ENCODE data around the gene FIZ1.

FIZ1 gene

DNA sequence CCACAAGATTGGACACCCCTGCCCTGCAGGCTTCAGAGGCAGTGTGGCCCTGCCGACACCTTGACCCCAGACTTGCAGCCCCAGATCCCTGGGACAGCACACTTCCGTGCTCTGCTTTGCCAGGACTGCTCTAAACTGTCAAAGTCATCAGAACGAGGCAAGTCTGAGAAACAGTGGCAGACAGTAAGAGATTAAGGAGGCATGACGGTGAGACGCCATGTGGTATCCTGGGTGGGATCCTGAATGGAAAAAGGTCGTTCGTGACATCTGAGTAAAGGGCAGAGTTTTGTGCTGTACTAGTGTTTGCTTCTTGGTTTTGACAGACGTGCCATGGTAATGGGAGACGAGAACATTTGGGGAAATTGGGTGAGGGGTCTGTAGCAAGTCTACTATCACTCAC is 32.5 kb downstream of the FIZ1 start:
- no peak for DNase-seq

DNA sequence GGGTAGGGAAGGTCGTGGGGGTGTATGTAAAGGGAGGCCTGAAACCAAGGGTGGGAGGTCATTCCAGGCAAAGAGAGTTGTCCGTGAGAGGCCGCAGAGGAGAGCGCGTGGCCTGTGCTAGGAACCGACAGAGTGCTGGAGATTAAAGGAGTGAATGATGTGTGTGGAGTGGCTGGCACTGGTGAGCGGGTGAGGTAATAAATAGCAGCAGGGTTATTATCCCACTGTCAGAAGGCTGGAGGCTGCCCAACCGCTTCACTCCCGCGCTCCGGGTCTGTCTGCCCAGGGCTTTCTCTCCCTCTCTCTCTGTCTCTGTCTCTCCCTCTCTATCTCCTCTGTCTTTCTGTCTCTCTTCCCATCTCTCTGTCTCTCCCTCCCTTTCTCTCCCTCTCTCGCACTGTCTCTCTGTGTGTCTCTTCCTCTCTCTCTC is 36.0 kb downstream of the FIZ1 start:
- DNase-seq = no peak

DNA sequence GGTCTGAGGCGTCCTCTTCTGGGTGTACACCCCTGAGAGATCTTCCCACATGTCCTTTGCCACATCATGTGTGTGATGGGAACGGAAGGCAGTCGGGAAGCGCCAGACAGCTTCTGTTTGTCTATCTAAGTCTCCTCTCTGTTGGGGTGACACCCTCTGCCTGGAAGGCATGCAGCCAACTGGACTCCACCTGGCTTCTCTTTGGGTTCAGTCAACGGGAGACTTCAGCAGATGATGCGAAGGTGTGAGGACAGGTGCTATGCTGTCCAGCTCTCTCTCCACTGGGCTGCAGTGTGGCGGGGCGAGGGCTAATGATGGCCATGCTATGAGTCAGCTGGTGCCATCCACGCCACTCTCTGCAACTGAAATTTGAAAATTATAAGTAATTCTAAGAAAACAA is 39.6 kb downstream of the FIZ1 start:
- DNase-seq = no peak

DNA sequence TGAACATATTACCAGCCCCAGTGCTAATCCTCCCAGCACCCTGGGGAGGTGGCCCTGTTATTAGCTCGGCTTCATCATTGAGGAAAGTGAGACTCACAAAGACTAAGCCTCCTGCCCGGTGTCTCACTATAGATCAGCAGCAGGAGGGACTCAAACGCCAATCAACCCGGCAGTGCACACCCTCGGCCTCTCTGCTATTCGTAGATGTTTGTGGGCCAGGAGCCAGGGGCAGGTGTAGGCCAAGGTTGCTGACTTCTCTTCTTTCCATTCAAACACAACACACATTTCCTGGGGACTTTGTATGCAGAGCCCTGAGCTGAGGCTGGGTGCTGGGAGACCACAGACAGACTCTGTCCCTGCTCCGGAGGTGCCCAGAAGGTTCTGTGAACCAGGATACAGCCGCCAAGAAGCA is 44.6 kb downstream of the FIZ1 start:
- DNase-seq = no peak

DNA sequence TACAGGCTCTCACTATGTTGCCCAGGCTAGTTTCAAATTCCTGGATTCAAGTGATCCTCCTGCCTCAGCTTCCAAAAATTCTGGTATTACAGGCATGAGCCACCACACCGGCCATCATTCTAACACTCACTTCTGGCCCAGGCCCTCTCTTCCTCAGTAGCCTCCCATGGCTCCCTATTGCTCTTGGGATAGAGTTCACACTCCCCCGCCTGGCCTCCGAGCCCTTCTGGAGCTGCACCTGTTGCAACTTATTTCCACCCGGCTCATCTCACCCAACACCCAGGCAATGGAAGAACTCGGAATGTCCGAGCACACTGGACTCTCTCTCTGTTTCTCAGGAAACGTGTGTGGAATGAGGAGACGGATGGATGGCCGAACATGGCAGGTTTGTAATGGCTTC is 45.0 kb downstream of the FIZ1 start:
- DNase-seq = no peak

DNA sequence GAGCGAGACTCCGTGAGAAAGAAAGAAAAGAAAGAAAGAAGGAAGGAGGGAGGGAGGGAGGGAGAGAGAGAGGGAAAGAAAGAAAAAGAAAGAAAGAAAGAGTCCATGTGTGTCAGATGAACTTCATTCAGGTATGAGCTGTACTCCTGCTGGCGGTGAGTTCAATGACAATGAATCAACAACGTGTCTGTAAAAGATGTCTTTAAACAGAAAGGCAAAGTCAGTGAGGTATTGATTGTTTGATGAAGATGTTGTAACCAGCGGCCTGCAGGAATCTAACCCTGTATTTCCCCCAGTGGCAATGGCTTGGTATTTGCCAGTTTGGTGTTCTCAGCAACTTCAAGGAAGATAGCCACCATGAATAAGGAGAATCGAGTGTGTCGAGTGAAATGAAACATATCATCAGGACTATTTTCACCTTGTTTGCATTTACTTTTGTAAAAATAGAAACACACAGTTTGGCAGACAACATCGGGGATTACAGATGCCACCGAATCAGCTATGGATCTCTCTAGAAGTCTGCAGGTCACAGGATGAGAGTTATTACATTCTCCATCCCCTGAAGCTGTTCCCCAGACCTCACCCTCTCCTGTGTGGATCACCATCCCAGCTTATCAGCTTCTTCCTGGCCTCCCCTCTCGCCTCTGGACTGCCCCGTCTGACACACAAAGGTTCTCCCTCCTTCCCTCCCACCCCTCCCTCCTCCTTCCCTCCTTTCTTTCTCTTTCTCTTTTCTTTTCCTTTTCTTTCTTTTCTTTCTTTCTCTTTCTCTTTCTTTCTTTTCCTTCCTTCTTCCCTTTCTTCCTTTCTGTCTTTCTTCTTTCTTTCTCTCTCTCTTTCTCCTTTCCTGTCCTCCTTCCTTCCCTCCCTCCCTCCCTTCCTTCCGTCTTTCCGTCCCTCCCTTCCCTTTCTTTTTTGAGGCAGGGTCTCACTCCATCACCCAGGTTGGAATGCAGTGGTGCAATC is 45.8 kb downstream of the FIZ1 start:
- DNase-seq = no peak

DNA sequence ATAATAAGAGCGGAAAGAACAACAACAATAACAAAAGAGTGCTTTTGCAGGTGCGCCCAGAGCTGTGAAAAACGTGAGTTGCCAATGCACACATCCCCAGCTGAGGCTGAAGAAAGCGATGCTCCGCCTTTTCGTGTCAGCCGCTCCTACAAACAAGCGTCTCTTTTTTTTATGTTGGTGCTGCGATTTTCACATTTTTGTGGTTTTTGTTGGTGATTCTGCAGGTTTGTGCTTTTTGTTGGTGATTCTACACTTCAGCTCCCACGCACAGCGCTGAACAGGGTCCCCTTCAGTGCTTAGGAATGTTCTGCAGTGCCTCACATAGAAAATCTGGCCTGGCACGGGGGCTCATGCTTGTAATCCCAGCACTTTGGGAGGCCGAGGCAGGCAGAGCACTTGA is 46.7 kb downstream of the FIZ1 start:
- DNase-seq = no peak

DNA sequence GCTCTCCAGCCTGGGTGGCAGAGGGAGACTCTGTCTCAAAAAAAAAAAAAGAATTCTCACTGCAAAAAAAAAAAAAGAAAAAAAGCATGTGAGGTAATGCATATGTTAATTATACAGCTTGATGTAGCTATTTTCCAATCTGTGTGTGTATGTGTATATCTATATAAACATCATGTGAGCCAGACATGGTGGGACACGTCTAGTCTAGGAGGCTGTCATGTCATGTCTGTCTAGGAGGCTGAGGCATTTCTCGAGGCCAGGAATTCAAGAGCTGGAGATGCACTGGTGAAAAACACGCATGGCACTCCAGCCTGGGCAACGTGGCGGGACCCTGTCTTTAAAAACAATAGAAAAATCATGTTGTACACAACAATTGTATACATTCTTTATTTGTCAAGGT is 47.1 kb downstream of the FIZ1 start:
- DNase-seq = no peak

DNA sequence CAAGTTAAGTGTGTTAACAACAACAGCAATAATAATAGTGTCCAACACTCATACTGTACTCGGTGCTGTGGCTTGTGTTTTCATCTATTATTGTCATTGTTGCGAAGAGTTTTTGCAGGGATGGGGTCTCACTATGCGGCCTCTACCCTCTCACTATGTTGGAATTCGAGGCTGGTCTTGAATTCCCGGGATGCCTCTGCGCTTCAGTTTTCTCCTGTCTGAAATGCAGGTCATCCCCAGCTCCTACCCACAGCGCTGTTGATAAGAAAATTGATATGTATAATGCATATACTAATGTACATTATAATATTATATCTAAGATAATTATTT is 49.0 kb downstream of the FIZ1 start:
- DNase-seq = no peak

DNA sequence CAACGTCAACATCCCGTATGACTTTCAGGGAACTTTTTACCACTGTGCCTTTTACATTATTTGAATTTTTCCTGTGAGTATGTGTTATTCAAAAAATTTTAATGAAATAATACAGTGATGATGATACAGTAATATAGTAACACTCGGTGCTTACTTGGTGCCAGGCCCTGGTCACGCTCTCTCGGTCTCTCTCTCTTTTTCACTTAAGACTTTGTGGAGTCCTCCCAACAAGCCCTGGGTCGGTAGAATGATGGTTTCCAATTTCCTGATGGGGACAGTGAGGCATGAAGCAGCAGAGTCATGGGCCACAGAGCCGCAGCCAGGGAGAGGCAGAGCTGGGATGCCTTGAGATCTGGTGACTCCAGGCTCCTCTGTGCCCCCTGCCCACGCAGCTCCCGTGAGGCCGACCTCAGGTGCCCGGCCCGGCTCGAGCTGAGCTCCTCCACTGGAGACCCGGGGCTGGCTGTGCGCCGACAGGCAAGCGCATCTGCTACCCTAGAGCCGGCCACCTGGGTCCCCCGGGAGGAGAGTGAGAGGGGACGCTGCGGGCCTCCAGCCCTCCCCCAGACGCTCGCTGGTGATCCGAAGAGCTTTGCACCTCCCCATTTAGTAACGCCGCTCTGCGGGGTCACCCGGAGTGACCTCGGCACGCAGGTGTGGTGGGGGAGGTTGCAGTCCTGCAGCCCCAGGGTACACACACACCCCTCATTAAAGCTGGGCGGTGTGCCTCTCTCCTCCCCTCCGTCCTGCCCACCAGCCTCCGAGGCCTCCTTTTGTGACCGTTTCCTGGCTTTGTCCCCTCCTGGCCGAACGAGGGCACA is 49.6 kb downstream of the FIZ1 start:
- no peak for DNase-seq

DNA sequence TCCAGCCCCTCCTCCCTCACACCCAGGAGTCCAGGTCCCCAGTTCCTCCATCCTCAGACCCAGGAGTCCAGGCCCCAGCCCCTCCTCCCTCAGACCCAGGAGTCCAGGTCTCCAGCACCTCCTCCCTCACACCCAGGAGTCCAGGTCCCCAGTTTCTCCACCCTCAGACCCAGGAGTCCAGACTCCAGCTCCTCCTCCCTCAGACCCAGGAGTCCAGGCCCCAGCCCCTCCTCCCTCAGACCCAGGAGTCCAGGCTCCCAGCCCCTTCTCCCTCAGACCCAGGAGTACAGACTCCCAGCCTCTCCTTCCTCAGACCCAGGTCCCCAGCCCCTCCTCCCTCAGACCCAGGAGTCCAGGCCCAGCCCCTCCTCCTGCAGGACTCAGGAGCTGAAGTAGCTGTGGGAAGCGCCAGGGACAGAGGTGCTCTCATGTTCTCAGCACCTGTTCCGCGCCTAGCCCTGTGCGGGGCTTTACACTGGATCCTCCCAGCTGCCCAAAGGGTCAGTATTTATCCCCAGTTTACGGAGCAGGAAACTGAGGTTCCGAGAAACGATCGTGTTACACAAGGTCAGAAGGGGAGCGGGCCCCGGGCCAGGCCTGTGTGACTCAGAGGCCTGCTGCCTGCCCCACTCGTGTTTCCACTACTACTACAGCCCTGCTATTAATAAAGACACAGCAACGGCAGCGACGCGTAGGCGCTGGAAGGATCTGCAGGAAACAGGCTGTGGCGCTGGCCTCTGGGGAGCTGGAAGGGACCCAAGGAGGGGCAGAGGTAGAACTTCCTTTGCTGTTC is 52.3 kb downstream of the FIZ1 start:
- DNase-seq = no peak

DNA sequence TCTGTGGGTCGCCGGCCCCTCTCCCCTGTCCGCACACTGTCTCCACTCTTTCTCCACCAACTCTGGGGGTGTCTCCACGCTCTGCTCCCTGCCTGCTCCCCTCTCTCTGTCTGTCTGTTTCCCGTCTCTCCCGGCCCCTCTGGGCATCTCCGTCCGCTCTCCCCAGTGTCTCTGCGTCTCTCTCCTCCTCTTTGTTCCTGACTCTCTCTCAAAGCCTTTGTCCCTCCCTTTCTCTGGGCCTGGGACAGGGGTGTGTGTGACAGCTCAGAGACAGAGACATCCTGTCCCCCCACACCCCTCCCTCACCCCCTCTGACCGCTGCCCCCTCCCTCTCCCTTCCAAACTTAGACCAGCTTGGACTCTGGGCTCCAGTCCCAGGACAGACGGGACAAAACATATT is 53.3 kb downstream of the FIZ1 start:
- DNase-seq = no peak

DNA sequence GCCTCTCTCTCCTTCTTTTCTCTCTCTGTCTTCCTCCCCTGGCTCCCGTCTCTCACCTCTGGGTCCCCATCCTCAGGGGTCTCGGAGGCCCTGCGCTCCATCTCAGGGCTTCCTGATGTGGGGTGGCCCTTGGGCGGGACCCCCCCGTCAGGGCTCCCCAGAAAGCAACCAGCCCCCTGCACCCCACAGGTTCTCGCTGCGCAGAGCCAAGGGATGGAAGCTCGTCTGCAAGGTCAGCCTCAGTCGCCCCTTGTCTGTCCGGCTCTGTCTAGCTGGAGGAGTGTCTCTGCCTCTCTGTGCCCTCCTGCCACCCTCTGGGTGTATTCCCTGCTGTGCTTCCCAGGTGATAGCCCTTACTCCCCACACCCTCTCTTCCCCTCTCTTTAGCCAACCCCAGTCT is 53.9 kb downstream of the FIZ1 start, which contains the start of gene SBK3:
Gene SBK3 (minus strand): TSS at position 101 of the 400 bp plus-strand sequence. CDS start 0 bp downstream, at position 101.
- DNase-seq = no peak

DNA sequence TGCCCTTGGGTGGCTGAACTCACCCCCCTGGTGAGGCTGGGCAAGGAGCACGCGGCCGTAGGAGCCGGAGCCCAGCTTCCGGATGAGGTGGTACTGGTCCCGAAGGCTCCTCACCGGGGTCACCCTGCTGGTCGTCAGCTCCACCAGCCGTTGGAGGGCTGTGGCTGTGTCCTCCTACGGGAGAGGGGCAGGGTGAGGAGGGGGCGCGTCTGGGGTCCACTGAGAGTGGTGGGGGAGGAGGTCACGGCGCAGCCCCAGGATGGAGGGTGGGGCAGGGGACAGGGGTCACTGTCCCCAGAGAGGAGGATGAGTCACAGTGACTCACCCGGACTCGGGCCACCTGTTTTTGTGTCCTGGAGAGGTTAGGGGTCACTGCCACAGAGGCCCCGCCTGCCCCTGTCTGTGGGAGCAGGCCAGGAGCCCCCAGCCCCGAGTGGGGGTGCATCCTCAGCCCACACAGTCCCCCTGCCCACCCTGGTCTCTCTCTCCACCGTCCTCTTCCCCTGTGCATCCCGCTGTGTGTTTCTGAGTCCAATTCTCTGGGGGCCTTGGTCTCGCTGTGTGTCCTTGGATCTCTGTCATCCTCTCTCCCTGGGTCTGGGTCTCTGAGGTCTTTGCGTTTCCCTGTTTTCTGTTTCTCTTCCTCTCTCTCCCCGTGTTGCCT is 54.4 kb downstream of the FIZ1 start:
- DNase-seq = no peak

DNA sequence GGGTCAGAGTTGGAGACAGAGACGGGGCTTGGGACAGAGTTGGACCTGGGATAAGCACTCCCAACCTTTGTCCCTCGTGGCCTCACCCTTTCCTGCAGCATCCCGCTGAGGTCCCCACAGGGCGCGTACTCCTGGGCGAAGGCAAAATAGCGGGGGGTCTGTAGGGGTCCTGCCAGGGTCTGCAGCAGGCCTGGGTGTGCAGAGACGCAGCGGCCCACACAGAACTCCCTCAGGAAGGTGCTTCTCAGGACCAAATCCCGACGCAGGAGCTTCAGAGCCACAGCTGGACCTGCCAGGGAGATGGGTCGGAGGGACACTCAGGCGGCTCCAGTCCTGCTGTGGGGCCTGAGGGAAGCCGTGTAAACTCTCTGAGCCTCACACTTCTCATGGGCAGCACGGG is 55.3 kb downstream of the FIZ1 start:
- DNase-seq = no peak

DNA sequence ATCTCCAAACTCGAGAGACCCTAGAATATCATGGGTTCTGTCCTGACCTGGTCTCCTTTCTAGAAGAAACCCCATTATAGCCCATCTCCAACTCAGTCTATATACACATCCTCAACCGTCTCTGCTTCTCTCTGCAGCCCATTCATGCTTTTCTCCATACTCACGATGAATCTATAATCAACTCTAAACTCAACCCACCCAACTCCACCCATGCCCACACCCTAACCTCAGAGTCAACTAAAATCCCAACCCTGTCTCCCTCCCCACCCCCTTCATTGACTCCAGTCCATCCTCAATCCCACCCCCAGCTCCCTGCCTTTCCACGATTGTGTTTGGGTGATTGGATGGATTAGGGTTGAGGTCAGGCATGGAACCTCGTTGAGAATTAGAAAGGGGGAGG is 55.8 kb downstream of the FIZ1 start:
- no peak for DNase-seq

DNA sequence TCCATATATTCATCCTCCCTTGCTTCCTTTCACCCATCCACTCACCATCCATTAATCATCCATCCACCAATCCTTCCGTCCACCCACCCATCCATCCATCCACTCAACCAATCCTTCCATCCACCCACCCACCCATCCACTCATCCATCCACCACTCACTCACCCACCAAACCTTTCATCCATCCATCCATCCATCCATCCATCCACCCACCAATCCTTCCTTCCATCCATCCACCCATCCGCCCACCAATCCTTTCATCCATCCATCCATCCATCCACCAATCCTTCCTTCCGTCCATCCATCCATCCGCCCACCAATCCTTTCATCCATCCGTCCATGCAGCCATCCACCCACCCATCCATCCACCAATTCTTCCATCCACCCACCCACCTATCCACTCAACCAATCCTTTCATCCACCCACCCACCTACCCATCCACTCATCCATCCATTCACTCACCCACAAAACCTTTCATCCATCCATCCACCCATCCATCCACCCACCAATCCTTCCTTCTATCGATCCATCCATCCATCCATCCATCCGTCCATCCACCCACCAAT is 56.9 kb downstream of the FIZ1 start:
- DNase-seq = no peak
